Measurements from ENCODE around the gene WDR72. TPM values are rescaled to one million over a fixed set of nuclear protein-coding genes. Genes with fewer than 3 reads are reported as not detected.

Gene WDR72
- total RNA-seq, 6 donors from 2014 or later = 0.30 to 7.0 (median 2.5) TPM

GRCh38 chr15:53520996-53521395, 238.5 kb downstream of the WDR72 start:
- no peak overlapping the region for H3K27ac ChIP-seq
- DNase-seq = no peak
- H3K4me3 ChIP-seq = no peak overlapping the region
- H3K36me3 ChIP-seq = no peaks in the 10 kb centered on the region
- no peaks in the 10 kb centered on the region for H3K9me3 ChIP-seq
- no peak for ATAC-seq (ENCODE audit: low FRiP score in 2 of 2)
- WGBS, 2 donors = 45 to 60% methylated on average over 2 of the region's 2 CpGs
- no peaks in the 10 kb centered on the region for H3K27me3 ChIP-seq
- TF ChIP-seq CTCF (IDR thresholded peaks at IDR 0.05) (no peak), EP300 (IDR thresholded peaks at IDR 0.05) (no peak), POLR2AphosphoS5 (IDR thresholded peaks at IDR 0.05) (no peak), POLR2A (IDR thresholded peaks at IDR 0.05) (no peak)
- no peaks in the 10 kb centered on the region for H3K4me1 ChIP-seq

GRCh38 chr15:53513431-53513830, 246.0 kb downstream of the WDR72 start:
- 89 to 93% methylated on average over 3 of the region's 3 CpGs for WGBS, 2 donors
- H3K36me3 ChIP-seq = no peaks in the 10 kb centered on the region
- no peak for TF ChIP-seq POLR2AphosphoS5 (IDR thresholded peaks at IDR 0.05)
- TF ChIP-seq EP300 (IDR thresholded peaks at IDR 0.05) = no peak
- no peak for TF ChIP-seq POLR2A (IDR thresholded peaks at IDR 0.05)
- no peak for TF ChIP-seq CTCF (IDR thresholded peaks at IDR 0.05)
- H3K27ac ChIP-seq = no peak overlapping the region
- no peaks in the 10 kb centered on the region for H3K4me1 ChIP-seq
- no peaks in the 10 kb centered on the region for H3K9me3 ChIP-seq
- DNase-seq = no peak
- H3K4me3 ChIP-seq = no peak overlapping the region
- peak in 1 of 2 donors; percentile 49 for ATAC-seq (ENCODE audit: low FRiP score in 2 of 2)
- H3K27me3 ChIP-seq = no peaks in the 10 kb centered on the region

GRCh38 chr15:53512029-53512428, 247.4 kb downstream of the WDR72 start:
- DNase-seq (no peak), ATAC-seq (ENCODE audit: low FRiP score in 2 of 2) (no peak)
- Histone ChIP-seq H3K27ac (no peak overlapping the region), H3K4me3 (no peak overlapping the region), H3K4me1 (no peaks in the 10 kb centered on the region), H3K9me3 (no peaks in the 10 kb centered on the region), H3K27me3 (no peaks in the 10 kb centered on the region), H3K36me3 (no peaks in the 10 kb centered on the region)
- 80 to 86% methylated on average over 2 of the region's 2 CpGs for WGBS, 2 donors
- no peak for TF ChIP-seq CTCF (IDR thresholded peaks at IDR 0.05)
- no peak for TF ChIP-seq POLR2A (IDR thresholded peaks at IDR 0.05)

- TF ChIP-seq POLR2A (IDR thresholded peaks at IDR 0.05) (no peak), EP300 (IDR thresholded peaks at IDR 0.05) (no peak), CTCF (IDR thresholded peaks at IDR 0.05) (no peak), POLR2AphosphoS5 (IDR thresholded peaks at IDR 0.05) (no peak)
- DNase-seq (no peak), ATAC-seq (ENCODE audit: low FRiP score in 2 of 2) (no peak)
- Histone ChIP-seq H3K4me1 (no peaks in the 10 kb centered on the region), H3K27ac (no peak overlapping the region), H3K9me3 (no peaks in the 10 kb centered on the region), H3K4me3 (no peak overlapping the region), H3K36me3 (no peaks in the 10 kb centered on the region), H3K27me3 (no peaks in the 10 kb centered on the region)
These were observed 248.3 kb downstream of the WDR72 start for GRCh38 chr15:53511175-53511574.

- Histone ChIP-seq H3K9me3 (no peaks in the 10 kb centered on the region), H3K27ac (no peak overlapping the region), H3K36me3 (no peaks in the 10 kb centered on the region), H3K27me3 (no peaks in the 10 kb centered on the region), H3K4me1 (no peaks in the 10 kb centered on the region), H3K4me3 (no peak overlapping the region)
- WGBS, 2 donors = 66 to 83% methylated on average over 2 of the region's 2 CpGs
- ATAC-seq (ENCODE audit: low FRiP score in 2 of 2) = no peak
- no peak for DNase-seq
- TF ChIP-seq CTCF (IDR thresholded peaks at IDR 0.05) = no peak
- no peak for TF ChIP-seq EP300 (IDR thresholded peaks at IDR 0.05)
- TF ChIP-seq POLR2AphosphoS5 (IDR thresholded peaks at IDR 0.05) = no peak
- TF ChIP-seq POLR2A (IDR thresholded peaks at IDR 0.05) = no peak
These were observed 253.1 kb downstream of the WDR72 start for GRCh38 chr15:53506370-53506769.
